ENCODE measurements around the gene IER5L.

DNA sequence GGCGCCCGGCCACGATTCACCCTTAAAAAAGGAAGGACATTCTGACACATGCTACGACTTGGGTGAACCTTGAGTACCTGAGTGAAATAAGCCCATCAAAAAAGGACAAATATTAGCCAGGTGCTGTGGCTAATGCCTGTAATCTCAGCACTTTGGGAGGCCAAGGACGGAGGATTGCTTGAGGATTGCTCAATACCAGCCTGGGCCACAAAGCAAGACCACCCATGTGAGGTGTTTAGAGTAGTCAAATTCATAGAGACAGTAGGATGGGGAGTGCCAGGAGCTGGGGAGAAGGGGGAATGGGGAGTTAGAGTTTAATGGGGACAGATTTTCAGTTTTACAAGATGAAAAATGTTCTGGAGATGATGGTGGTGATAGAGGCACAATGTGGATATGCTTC is 32.1 kb upstream of the IER5L start:
- TF ChIP-seq EZH2phosphoT487 (IDR thresholded peaks at IDR 0.05; ENCODE audit: low read depth, severe bottlenecking, unreplicated experiment) (no peak), EZH2 (IDR thresholded peaks at IDR 0.05; ENCODE audit: borderline replicate concordance) (no peak)
- TF ChIP-seq, protein P1, sequence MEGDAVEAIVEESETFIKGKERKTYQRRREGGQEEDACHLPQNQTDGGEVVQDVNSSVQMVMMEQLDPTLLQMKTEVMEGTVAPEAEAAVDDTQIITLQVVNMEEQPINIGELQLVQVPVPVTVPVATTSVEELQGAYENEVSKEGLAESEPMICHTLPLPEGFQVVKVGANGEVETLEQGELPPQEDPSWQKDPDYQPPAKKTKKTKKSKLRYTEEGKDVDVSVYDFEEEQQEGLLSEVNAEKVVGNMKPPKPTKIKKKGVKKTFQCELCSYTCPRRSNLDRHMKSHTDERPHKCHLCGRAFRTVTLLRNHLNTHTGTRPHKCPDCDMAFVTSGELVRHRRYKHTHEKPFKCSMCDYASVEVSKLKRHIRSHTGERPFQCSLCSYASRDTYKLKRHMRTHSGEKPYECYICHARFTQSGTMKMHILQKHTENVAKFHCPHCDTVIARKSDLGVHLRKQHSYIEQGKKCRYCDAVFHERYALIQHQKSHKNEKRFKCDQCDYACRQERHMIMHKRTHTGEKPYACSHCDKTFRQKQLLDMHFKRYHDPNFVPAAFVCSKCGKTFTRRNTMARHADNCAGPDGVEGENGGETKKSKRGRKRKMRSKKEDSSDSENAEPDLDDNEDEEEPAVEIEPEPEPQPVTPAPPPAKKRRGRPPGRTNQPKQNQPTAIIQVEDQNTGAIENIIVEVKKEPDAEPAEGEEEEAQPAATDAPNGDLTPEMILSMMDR (IDR thresholded peaks at IDR 0.05; ENCODE audit: poor library complexity), result no peak
